ENCODE data around the gene KCNJ10.
"Not testable (repeated sequence)": the region's sequence is repeated elsewhere in the genome, so short reads cannot be mapped to it uniquely, and the experiment has no call there.

Gene KCNJ10

DNA sequence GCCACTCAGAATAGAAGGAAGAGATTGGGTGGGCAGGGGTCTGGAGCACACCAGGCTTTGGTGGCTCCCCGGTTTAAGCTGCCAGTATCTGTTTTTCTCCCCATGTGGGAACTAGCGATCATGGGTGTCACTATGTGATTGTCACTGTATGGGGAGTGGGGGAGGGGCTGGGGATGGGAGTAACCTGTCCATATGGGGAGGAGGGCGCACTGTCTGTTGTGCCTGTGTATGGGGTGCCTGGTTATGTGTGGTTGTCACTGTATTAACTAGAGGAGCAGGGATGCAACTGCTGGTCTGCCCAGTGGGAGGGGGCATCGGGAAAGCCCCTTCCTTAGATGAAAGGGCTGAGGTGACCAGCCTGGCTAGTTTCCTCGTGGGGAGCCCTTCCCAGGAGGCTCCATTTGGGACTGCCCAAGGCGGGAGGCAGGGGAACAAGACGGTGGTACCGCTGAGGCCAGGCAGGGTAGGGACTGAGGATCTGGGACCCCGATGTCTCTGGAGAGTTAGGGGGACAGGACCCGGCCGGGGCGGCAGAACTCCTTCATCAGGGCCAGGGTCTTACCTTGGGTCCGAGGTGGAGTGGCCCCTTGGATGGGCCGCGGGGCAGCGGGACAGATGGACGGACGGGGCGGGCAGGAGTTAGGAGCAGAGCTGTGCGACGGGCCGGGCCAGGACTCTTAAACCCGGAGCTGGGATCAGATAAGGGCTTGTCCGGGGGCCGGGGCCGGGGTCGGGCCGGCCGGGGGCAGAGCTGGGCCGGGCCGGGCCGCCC is at the start of gene KCNJ10:
TSS of gene KCNJ10 (minus strand) at position 701 of the 772 bp plus-strand sequence. CDS start 27,628 bp downstream, outside the sequence.
- no peak for DNase-seq (ENCODE audit: low read depth in 2 of 2)

- DNase-seq (ENCODE audit: low read depth in 2 of 2) = no peak
Measured at GRCh38 chr1:160118928-160119327, 49.0 kb upstream of the KCNJ10 start.

GRCh38 chr1:160117709-160118183 is 47.8 kb upstream of the KCNJ10 start:
- no peak for DNase-seq (ENCODE audit: low read depth in 2 of 2)

GRCh38 chr1:160117300-160117699 is 47.3 kb upstream of the KCNJ10 start:
- no peak for DNase-seq (ENCODE audit: low read depth in 2 of 2)

- DNase-seq (ENCODE audit: low read depth in 2 of 2) = no peak
Measured at GRCh38 chr1:160116283-160117147, 46.6 kb upstream of the KCNJ10 start.

DNA sequence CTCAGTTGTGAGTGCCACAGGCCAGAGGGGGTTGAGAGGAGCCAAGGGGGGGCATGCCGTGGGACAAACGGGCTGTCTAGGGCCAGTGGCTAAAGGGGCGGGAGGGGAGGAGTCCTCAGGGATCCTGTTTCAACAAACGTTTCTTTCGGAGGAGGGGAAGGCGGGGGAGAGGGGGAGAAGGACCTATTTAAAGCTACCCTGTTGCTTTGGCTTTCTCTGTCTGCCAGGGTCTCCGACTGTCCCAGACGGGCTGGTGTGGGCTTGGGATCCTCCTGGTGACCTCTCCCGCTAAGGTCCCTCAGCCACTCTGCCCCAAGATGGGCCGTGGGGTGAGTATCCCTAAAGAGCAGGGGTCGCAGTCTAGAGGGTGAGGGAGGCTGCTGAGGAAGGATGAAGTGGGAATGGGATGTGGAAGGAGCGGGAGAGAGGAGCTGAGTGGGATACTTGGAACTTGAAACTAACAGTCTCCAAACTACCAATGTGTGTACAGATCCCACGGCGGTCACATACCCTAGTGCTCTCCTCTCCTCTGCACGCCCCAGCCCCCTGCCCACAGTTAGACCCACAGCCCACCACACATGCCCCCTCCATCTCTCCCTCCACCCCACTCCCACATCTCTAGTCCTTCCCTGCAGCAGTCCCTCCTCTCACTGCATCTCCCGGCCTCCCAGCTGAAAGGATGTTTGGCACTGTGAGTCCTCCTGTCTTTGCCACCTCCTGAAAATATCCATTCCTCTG is 45.8 kb upstream of the KCNJ10 start, which contains the start of gene ATP1A2:
TSS of gene ATP1A2 (plus strand) at position 215 of the 738 bp plus-strand sequence. CDS start at position 318, 103 bp downstream.
- DNase-seq (ENCODE audit: low read depth in 2 of 2) = no peak

GRCh38 chr1:160114085-160114484 is 44.1 kb upstream of the KCNJ10 start:
- no peak for DNase-seq (ENCODE audit: low read depth in 2 of 2)

- no peak for DNase-seq (ENCODE audit: low read depth in 2 of 2)
Measured at GRCh38 chr1:160113407-160113806, 43.4 kb upstream of the KCNJ10 start.

DNA sequence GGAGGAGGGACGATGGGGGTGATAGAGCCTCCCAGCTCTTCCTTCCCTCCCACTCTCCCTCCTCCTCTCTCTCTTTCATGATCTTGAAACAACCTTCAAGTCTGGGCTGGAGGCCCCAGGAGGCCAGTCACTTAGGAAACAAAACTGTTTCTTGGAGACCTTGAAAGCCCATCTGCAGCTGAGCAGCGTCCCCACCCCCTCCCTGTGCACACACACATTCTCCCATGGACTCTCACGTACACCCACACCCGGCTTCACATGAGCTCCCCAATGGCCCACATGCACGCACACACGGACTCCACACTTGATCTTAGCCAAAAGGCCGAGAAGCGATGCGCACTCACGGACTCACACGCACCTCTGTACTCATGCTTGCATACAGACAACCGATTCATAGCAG is 42.4 kb upstream of the KCNJ10 start:
- no peak for DNase-seq (ENCODE audit: low read depth in 2 of 2)

DNA sequence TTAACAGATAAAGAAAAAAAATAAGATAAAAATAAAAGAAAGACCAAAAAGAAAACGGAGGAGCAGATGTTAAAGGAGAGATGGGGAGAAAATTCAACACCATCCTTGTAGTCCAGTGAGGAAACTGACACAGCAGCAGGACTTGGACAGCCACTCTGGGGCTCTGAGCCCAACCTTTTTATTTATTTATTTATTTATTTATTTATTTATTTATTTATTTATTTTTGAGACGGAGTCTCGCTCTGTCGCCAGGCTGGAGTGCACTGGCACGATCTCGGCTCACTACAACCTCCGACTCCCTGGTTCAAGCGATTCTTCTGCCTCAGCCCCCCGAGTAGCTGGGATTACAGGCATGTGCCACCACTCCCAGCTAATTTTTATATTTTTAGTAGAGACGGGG is 41.5 kb upstream of the KCNJ10 start:
- not testable (repeated sequence) for DNase-seq (ENCODE audit: low read depth in 2 of 2)

GRCh38 chr1:160109686-160110085 is 39.7 kb upstream of the KCNJ10 start:
- no peak for DNase-seq (ENCODE audit: low read depth in 2 of 2)

- DNase-seq (ENCODE audit: low read depth in 2 of 2) = no peak
Measured at GRCh38 chr1:160108888-160109662, 39.1 kb upstream of the KCNJ10 start.

- DNase-seq (ENCODE audit: low read depth in 2 of 2) = no peak
Measured at GRCh38 chr1:160107512-160107911, 37.6 kb upstream of the KCNJ10 start.

GRCh38 chr1:160105155-160105554 is 35.2 kb upstream of the KCNJ10 start:
- DNase-seq (ENCODE audit: low read depth in 2 of 2) = no peak

DNA sequence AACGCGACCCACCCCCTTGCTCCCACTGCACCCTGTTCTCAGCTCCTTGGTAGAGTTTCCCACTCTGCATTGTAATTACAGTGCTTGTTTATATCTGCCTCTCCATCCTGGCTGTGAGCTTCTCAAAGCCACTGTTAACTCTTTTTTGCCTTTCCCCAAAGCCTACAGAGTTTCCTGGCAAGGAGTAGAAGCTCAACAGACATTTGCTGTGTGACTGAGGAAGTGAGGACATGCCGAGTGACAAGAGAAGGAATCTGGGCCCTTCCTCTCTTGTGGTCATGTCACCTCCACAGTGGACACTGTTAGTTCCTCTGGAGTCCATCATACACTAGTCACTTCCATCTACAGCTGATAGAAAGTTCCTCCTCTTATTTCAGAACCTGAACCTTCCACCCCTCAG is 34.5 kb upstream of the KCNJ10 start:
- no peak for DNase-seq (ENCODE audit: low read depth in 2 of 2)

GRCh38 chr1:160103658-160104408 is 33.9 kb upstream of the KCNJ10 start:
- no peak for DNase-seq (ENCODE audit: low read depth in 2 of 2)

GRCh38 chr1:160101717-160102522 is 32.0 kb upstream of the KCNJ10 start:
- DNase-seq (ENCODE audit: low read depth in 2 of 2) = no peak

DNA sequence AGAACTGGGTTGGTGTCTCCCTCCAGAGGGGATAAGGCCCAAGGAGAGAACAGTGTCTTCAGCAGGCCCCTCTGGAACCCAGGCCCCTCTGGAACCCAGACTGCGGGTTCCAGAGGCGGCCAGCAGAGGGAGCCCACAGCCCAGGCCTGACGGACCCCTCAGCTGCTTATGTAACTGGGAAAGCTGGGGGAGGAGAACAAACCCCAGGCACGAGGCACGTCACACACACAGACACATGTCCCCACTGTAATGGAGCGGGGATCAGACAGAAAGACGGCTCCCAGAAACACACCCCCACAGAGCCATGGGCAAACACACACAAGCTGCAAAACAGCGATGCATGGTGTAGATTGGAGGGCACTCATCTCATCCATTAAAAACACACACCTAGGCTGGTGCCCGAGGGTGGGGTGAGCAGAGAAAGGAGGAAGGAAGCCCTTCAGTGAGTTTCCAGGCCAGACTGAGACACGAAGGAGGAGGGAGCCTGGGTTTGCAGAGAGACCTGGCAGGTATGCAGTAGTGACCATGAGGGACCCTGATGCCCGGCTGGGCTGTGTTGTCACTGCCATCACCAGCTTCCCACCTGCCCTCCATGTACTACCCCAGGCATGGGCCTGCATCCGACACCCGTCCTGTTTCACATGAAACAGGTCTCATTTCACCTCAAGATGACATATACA is 31.2 kb upstream of the KCNJ10 start:
- peak; percentile 41 to 54 for DNase-seq (ENCODE audit: low read depth in 2 of 2)
